ENCODE results near the gene ABCC8. TPM values are rescaled to one million over a fixed set of nuclear protein-coding genes. Genes with fewer than 3 reads are reported as not detected.
"Not testable (repeated sequence)": the region's sequence is repeated elsewhere in the genome, so short reads cannot be mapped to it uniquely, and the experiment has no call there.

The ABCC8 gene
- total RNA-seq, 1 donor from 2014 or later = 1.1 TPM

DNA sequence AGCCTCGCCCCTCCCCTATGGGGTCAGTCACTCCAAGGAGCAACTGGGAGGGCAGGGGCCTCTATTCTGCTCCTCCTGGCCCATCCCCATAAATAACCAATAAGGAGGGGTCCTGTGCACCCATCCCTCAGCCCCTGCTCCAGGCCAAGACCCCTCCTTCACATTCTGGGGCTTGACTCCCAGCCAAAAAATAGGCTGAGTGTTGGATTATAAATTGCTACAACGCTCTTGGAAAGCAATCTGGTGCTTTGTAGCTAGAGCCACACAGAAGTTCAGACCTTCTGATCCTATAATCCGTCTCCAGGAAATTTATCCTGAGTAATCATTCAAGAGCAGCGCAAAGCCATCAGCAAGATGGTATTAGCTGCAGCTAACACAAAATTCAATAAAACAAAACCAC, 42.5 kb downstream of the ABCC8 start:
- Histone ChIP-seq H3K4me3 (no peak overlapping the region), H3K27me3 (ENCODE audit: low read depth) (peaks cover under 1% of the 10 kb centered on the region), H3K9me3 (replicated peaks) (no peaks in the 10 kb centered on the region), H3K36me3 (no peaks in the 10 kb centered on the region), H3K4me1 (no peaks in the 10 kb centered on the region), H3K27ac (replicated peaks) (no peak overlapping the region)
- TF ChIP-seq, protein P1, sequence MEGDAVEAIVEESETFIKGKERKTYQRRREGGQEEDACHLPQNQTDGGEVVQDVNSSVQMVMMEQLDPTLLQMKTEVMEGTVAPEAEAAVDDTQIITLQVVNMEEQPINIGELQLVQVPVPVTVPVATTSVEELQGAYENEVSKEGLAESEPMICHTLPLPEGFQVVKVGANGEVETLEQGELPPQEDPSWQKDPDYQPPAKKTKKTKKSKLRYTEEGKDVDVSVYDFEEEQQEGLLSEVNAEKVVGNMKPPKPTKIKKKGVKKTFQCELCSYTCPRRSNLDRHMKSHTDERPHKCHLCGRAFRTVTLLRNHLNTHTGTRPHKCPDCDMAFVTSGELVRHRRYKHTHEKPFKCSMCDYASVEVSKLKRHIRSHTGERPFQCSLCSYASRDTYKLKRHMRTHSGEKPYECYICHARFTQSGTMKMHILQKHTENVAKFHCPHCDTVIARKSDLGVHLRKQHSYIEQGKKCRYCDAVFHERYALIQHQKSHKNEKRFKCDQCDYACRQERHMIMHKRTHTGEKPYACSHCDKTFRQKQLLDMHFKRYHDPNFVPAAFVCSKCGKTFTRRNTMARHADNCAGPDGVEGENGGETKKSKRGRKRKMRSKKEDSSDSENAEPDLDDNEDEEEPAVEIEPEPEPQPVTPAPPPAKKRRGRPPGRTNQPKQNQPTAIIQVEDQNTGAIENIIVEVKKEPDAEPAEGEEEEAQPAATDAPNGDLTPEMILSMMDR (IDR thresholded peaks at IDR 0.05; ENCODE audit: borderline replicate concordance) = no peak
- DNase-seq = no peak
- intact Hi-C loops (cut with micrococcal nuclease) = no loop called here

DNA sequence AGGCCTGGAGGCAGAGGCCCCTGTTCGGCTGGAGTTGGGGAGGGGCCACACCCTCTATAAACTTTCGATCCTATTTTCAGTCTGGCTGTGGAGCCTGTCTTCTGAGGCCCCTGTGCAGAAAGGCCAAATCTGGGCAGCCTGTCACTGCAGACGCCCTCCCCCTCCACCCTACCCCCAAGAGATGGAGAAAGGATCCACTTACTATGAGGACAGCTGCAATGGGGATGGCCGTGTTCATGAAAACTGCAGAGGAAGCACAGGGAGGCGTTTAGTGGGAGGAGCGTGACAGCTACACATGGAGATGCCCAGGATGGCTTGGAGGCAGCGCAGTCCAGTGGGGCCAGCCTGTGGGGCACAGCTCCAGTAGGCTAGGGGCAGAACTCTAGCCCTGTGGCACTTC, 44.6 kb downstream of the ABCC8 start:
- Histone ChIP-seq H3K27me3 (ENCODE audit: low read depth) (no peaks in the 10 kb centered on the region), H3K9me3 (replicated peaks) (no peaks in the 10 kb centered on the region), H3K4me1 (no peaks in the 10 kb centered on the region), H3K27ac (replicated peaks) (no peak overlapping the region), H3K4me3 (no peak overlapping the region), H3K36me3 (no peaks in the 10 kb centered on the region)
- intact Hi-C loops (cut with micrococcal nuclease) = no loop called here
- no peak for DNase-seq
- TF ChIP-seq, protein P1 (IDR thresholded peaks at IDR 0.05; ENCODE audit: borderline replicate concordance) = no peak

DNA sequence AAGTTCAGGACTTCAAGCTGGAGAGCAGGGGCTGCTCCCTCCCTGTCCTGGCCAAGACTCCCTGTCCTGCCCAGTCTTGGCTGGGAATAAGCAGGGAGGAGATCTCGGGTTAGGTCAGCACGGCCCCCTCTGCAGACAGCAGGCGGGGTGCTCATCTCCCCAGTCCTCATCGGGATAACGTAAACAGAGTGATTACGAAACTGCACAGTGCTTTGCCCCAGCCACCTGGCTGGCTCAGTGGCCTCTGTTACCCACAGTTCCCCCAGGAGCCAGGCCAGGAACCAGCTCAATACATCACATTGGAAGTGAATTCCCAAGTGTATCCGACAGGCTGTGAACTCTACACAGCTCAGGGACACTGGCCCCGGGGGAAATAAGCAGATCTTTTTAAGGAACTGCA, 45.5 kb downstream of the ABCC8 start:
- H3K4me3 ChIP-seq = no peak overlapping the region
- H3K27me3 ChIP-seq (ENCODE audit: low read depth) = no peaks in the 10 kb centered on the region
- H3K9me3 ChIP-seq (replicated peaks) = no peaks in the 10 kb centered on the region
- no peak overlapping the region for H3K27ac ChIP-seq (replicated peaks)
- DNase-seq = no peak
- intact Hi-C loops (cut with micrococcal nuclease) = no loop called here
- TF ChIP-seq, protein P1 (IDR thresholded peaks at IDR 0.05; ENCODE audit: borderline replicate concordance) = no peak
- H3K36me3 ChIP-seq = no peaks in the 10 kb centered on the region
- no peaks in the 10 kb centered on the region for H3K4me1 ChIP-seq

DNA sequence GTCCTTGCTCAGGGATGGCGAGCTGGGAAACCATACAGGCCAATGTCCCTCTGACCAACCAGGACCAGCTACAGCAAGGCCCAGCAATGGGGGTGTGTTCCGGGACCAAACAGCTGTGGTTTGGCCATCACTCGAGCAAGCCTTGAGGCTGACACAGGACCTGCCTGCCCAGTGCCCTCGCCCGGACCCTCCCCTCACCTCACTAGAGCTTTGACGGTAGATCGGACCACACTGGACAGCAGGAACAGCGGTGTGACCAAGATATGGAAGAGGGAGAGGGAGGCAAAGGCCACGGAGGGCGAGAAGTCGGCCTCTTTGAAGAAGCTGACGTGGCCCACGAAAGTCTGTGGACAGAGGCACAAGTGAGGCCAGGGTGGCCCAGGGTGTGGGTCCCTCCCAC, 46.0 kb downstream of the ABCC8 start:
- Histone ChIP-seq H3K4me1 (no peaks in the 10 kb centered on the region), H3K9me3 (replicated peaks) (no peaks in the 10 kb centered on the region), H3K27me3 (ENCODE audit: low read depth) (no peaks in the 10 kb centered on the region), H3K4me3 (no peak overlapping the region), H3K36me3 (no peaks in the 10 kb centered on the region), H3K27ac (replicated peaks) (no peak overlapping the region)
- no peak for DNase-seq
- TF ChIP-seq, protein P1 (IDR thresholded peaks at IDR 0.05; ENCODE audit: borderline replicate concordance) = no peak
- intact Hi-C loops (cut with micrococcal nuclease) = no loop called here

DNA sequence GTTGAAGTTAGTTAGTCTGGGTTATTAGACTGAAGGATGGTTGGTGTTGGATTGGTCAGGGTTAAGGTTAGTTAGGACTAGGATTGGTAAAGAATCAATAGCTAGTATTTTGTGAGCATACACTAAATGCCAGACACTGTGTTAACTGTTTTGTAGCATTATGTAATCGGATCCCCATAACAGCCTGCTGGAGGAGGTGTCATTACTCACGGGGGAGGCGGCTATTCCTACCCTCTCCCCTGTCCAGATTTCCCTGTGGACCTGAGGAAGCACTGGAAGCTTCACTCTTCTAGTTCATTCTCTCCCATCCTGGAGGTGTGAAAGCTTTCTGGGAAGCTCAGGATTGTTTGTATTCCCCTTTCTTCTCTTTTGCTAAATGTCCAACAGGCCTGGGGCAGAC, 47.7 kb downstream of the ABCC8 start:
- no peak overlapping the region for H3K27ac ChIP-seq (replicated peaks)
- no peaks in the 10 kb centered on the region for H3K27me3 ChIP-seq (ENCODE audit: low read depth)
- H3K9me3 ChIP-seq (replicated peaks) = no peaks in the 10 kb centered on the region
- no peak overlapping the region for H3K4me3 ChIP-seq
- DNase-seq = no peak
- intact Hi-C loops (cut with micrococcal nuclease) = no loop called here
- no peaks in the 10 kb centered on the region for H3K36me3 ChIP-seq
- no peaks in the 10 kb centered on the region for H3K4me1 ChIP-seq
- TF ChIP-seq, protein P1 (IDR thresholded peaks at IDR 0.05; ENCODE audit: borderline replicate concordance) = no peak

DNA sequence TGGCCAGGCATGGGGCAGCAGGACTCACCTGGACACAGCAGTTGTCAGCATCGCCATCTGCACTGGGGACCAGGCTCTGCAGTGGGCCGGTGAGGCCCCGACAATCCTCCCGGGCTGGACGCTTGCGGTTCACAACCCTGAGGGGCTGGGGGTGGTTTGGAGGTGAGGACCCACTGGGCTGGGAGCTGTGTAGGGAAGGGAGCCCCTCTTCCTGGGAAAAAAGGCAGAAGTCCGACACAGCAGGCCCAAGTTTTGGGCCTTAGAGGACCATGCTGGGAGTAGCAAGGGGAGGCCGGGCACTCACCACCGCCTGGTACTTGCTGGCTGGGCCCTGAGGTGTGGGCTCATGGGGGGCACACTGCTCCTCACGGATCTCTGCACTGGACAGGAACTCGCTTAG, 48.4 kb downstream of the ABCC8 start:
- DNase-seq = no peak
- Histone ChIP-seq H3K4me1 (no peaks in the 10 kb centered on the region), H3K4me3 (no peak overlapping the region), H3K9me3 (replicated peaks) (no peaks in the 10 kb centered on the region), H3K27ac (replicated peaks) (no peak overlapping the region), H3K27me3 (ENCODE audit: low read depth) (no peaks in the 10 kb centered on the region), H3K36me3 (no peaks in the 10 kb centered on the region)
- intact Hi-C loops (cut with micrococcal nuclease) = no loop called here
- TF ChIP-seq, protein P1 (IDR thresholded peaks at IDR 0.05; ENCODE audit: borderline replicate concordance) = no peak

DNA sequence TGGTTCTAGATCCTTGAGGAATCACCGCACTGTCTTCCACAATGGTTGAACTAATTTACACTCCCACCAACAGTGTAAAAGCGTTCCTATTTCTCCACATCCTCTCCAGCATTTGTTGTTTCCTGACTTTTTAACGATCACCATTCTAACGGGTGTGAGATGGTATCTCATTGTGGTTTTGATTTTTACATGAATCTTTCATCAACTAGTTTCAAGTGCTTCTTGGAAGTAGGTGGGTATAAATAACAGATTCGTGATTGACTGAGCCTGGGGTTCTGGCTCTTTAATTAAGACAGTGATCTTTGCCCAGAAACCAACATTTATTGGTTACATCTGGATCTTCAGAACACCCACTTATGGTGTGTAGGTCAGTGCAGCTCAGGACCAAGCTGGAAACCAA, 50.4 kb downstream of the ABCC8 start:
- H3K4me3 ChIP-seq; H3K27ac ChIP-seq (replicated peaks); H3K36me3 ChIP-seq; H3K9me3 ChIP-seq (replicated peaks); intact Hi-C loops (cut with micrococcal nuclease); DNase-seq: not testable (repeated sequence)
- Histone ChIP-seq H3K27me3 (ENCODE audit: low read depth) (peaks cover 15% of the 10 kb centered on the region), H3K4me1 (peaks cover 10% of the 10 kb centered on the region)

All from left ventricle myocardium inferior (tissue), 1 donor.